Medulla oblongata (tissue), 1 donor: ENCODE results near the gene QRICH2.
A peak's percentile ranks its signal among the peaks of the same experiment; 100 is the strongest.
"Not testable (repeated sequence)": the region's sequence is repeated elsewhere in the genome, so short reads cannot be mapped to it uniquely, and the experiment has no call there.

Experiments used
- DNase-seq: peaks from one replicate; pipeline ENCODE4 v3.0.0-alpha.2; 2015; ENCODE audit errors: extremely low spot score

The QRICH2 gene

GRCh38 chr17:76331083-76331482, 23.0 kb upstream of the QRICH2 start:
- no peak for DNase-seq

GRCh38 chr17:76329664-76330063, 21.6 kb upstream of the QRICH2 start:
- DNase-seq = no peak

- DNase-seq = peak; percentile 43
These were observed 19.6 kb upstream of the QRICH2 start for GRCh38 chr17:76327696-76328095.

- DNase-seq = no peak
These were observed 18.2 kb upstream of the QRICH2 start for GRCh38 chr17:76326306-76326705.

GRCh38 chr17:76318586-76318985, 10.5 kb upstream of the QRICH2 start:
- no peak for DNase-seq

- DNase-seq = no peak
These were observed 9.5 kb upstream of the QRICH2 start for GRCh38 chr17:76317535-76317934.

- DNase-seq = no peak
These were observed 6.5 kb upstream of the QRICH2 start for GRCh38 chr17:76314392-76315227.

GRCh38 chr17:76312735-76313134, 4.7 kb upstream of the QRICH2 start:
- DNase-seq = no peak

- no peak for DNase-seq
These were observed 1.4 kb upstream of the QRICH2 start for GRCh38 chr17:76309461-76309860.

- no peak for DNase-seq
These were observed 644 bp downstream of the QRICH2 start for GRCh38 chr17:76307299-76307965.

- DNase-seq = not testable (repeated sequence)
These were observed 3.0 kb downstream of the QRICH2 start for GRCh38 chr17:76305135-76305454.

GRCh38 chr17:76304226-76305134, 3.6 kb downstream of the QRICH2 start:
- no peak for DNase-seq

GRCh38 chr17:76297436-76297835, 10.6 kb downstream of the QRICH2 start:
- no peak for DNase-seq

- no peak for DNase-seq
These were observed 11.2 kb downstream of the QRICH2 start for GRCh38 chr17:76296889-76297288.

- no peak for DNase-seq
These were observed 11.9 kb downstream of the QRICH2 start for GRCh38 chr17:76296186-76296585.

GRCh38 chr17:76293106-76293505, 15.0 kb downstream of the QRICH2 start:
- no peak for DNase-seq

- no peak for DNase-seq
These were observed 15.5 kb downstream of the QRICH2 start for GRCh38 chr17:76292567-76292966.

- no peak for DNase-seq
These were observed 26.3 kb downstream of the QRICH2 start for GRCh38 chr17:76281573-76282371.

GRCh38 chr17:76280650-76281049, 27.4 kb downstream of the QRICH2 start:
- no peak for DNase-seq

- DNase-seq = no peak
These were observed 28.3 kb downstream of the QRICH2 start for GRCh38 chr17:76279742-76280287.
